HG02943 (cell line): ENCODE results near the gene PDE7B.

Source experiments
- ATAC-seq: cut with Tn5 transposase; IDR thresholded peaks from one replicate; pipeline ENCODE4 v1.9.1; 2021; ENCODE audit warnings: mild to moderate bottlenecking, low read depth, moderate library complexity; ENCODE audit not compliant: unreplicated experiment

Gene PDE7B

DNA sequence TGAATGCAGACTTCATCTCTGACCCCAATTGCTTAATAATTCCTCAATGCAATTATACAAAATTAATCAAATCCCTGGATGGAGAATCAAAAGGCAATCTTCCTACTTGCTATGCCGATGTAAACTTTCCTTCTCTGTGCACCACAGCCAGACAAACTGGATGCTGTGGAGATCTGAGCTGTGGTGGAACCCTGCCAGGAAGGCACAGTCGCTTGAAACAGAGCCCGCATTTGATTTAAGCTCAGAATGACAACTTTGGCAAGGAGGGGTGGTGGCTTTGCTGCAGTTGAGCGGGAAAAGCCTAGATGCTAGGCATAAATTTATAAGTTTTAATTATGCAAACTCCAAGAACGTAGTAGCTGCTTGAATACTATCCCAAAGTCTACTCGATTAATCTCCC, 207.8 kb downstream of the PDE7B start:
- no peak for ATAC-seq

GRCh38 chr6:136060052-136060451, 208.6 kb downstream of the PDE7B start:
- no peak for ATAC-seq

DNA sequence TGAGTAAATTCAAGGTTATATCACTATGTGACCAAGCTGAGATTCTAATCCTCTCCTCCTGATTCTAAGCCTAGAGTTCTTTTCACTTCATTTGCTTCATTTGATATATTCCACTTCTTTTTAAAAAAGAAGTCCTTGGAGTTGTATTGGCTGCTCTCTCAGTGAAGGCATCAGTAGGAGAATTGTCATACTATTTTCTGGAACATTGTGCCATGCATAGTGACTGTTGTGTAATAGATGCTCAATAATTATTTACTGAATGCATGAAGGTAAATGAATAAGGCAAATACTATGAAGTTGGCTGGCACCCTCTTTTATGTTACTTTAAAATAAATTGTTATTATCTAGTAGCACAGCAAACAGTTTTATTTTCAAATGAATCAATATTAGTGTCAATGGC, 209.3 kb downstream of the PDE7B start:
- ATAC-seq, result no peak

DNA sequence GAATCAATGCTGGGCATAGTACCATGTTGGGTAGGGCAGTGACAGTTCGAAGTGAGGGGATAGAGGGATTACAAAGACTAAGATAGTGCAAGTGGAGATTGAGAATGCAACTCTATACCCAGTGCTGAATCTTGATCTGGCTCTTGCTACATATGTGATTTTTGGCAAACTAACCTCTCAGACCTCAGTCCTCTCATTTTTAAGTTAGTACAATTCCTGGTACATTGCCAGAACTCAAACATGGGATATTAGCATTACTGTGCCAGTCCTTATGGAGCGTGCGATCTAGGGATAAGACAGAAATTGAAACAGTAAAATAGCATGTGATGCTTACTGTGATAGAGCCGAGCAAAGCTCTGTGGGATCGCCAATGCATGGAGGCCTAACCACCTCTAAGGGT, 210.2 kb downstream of the PDE7B start:
- ATAC-seq, result no peak

- no peak for ATAC-seq
These were observed 211.6 kb downstream of the PDE7B start for GRCh38 chr6:136063096-136063495.

DNA sequence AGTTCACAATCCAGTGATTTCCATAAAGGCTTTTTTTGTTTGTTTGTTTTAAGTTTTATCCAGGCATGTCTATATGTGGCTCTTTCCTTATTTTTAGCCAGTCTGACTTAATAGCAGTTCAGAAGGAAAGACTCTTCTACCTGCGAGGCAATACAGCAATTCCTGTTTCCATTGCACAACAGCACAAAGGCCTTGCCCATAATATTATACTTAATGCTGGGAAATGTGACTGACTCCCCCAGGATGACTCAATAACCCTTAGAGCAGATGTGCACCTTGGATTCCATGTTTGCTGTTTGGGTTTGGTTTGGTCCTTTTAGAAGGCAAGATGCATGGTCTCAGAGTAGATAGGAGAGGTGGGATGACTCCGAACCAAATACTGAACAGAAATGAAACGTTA, 214.5 kb downstream of the PDE7B start:
- ATAC-seq, result no peak

GRCh38 chr6:136067731-136068341, 216.3 kb downstream of the PDE7B start:
- no peak for ATAC-seq

DNA sequence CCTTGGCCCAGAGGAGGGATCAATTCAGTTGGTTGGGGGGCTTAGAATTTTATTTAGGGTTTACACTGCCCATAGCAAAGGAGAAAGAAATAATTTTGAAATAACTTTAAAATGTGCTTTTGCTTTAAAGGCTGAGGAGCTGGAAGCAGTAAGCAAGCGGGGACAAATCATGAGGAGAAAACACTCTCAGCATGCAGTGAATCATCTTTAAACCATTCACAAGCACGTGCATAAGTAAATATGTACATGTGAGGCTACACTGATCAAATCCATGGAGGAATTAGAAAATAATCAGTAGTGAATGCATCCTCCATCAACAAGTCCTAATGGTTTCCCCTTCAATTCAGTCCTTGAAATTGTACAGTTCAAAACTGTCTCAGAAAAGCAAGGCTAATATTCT, 217.6 kb downstream of the PDE7B start:
- no peak for ATAC-seq

GRCh38 chr6:136070815-136071214, 219.3 kb downstream of the PDE7B start:
- ATAC-seq, result no peak

- no peak for ATAC-seq
These were observed 221.2 kb downstream of the PDE7B start for GRCh38 chr6:136072691-136073090.

DNA sequence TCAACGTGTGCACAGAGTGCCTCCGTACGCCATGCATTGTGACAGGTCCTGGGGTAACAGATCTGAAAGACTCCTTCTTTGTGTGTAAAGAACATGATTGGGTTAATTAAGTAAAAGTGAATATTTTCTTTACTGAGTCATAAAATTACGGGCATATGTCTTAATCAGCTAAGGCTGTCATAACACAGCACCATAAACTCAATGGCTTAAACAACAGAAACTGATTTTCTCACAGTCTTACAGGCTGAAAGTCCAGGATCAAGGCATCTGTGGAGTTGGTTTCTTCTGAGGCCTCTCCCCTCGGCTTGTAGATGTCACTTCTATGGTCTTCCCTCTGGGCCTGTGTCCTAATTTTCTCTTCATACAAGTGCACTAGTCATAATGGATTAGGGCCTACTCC, 221.7 kb downstream of the PDE7B start:
- no peak for ATAC-seq

- no peak for ATAC-seq
These were observed 225.0 kb downstream of the PDE7B start for GRCh38 chr6:136076496-136076895.

DNA sequence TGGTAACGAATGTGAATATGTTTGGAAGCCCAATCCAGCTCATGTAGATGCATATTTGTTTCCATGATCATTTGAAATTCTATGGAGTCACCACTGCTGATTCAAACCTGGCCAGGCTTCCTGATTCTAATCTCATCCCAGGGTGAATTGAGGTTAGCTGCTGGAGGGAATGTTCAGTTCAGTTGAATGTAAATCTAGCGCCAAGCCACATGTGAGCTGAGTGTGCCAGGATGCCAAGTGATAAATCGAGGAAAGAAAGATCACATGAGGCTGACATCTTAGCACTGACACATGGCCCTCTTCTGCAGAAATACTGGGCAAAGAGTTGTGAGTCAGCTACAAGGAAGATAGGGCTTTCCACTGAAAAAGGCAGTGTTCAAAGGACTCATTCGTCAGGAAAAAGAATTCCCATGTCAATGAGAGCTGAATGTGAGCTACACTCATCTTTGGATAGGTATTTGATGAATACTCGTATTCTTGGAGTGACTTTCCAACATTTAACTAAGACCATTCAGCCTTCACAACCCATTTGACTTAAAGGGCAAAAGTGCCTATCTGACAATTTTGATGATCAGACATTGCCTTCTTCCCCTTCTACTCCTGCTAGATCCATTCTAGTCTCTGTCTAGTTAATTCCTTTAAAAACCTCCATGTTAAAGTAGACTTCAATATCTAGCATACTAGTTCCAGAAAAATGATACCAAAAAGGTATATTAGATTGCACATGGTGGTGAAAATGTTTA, 226.5 kb downstream of the PDE7B start:
- no peak for ATAC-seq

DNA sequence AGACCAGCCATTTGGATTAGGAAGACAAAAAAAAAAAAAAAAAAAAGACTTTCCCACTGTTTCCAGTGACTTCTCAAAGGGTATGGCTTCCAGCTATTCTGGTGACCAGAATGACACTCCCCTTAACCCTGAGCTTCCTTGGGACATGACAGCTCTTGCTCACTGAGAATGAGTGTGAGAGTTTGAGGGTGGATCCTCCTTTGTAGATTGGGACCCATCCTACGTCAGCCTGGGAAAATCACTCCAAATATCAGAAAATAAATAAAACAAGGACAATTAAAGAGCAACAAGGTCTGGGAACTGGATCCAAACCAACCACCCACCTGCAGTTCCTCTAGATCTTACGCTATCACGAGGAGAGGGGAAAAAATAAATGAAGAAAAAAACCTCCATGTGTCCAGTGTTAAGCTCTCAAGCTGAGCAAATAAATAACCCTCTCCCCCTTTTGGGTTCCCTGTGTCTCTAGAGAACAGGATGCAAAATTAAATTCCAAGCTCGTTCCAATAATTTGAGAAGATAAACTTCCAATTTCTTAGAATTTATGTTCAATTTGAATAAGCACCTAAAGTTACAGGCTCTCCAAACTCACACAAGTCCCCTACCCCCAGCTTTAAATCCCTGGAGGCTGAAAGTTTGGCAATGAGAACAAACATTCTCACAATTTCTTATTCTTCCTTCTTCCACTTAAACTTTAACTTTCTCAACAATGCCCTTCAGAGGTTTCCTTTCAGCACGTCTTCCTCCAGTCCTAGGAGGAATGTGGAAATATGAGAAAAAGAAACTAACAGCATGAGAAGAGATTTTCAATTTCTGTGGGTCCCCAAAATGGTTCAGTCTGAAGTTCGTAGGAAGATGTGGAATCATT, 228.4 kb downstream of the PDE7B start:
- ATAC-seq, result no peak

GRCh38 chr6:136083540-136083939, 232.0 kb downstream of the PDE7B start:
- no peak for ATAC-seq

DNA sequence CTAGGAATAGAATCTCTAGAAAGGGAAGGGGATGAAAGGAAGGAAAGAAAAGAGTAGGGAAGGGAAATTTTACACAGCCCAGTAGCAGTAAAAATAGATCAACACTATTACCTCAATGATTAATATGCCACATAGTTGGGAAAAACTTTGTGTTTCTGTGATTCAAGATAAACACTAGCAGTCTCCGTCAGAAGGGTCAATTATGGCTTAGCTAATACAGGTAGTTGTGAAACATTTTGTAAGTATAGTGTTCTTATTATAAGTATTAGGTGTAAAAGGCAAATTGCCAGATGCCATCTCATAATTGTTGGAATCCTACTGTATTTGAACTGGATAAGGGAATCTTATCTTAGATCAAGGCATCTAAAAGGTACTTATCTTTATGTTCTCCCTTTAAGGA, 232.9 kb downstream of the PDE7B start:
- ATAC-seq, result no peak

- ATAC-seq, result no peak
These were observed 234.0 kb downstream of the PDE7B start for GRCh38 chr6:136085370-136086115.

- ATAC-seq, result no peak
These were observed 235.2 kb downstream of the PDE7B start for GRCh38 chr6:136086686-136087085.

- ATAC-seq, result no peak
These were observed 236.5 kb downstream of the PDE7B start for GRCh38 chr6:136087986-136088385.

DNA sequence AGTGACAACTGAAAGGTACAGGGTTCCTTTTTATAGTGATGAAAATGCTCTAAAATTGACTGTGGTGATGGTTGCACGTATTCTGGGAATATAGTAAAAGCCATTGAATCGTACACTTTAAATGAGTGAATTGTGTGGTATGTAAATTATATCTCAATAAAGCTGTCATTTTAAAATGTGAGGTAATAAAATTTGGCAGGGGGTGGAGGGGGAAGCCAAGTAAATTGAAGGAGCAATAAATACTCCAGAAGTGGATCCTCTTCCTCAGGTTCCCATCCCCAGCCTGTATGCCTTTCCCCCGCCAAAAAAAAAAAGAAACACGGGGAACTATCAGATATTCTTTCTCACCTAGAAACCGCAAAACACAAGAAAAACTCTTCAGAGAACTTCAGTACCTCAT, 237.2 kb downstream of the PDE7B start:
- ATAC-seq, result no peak

DNA sequence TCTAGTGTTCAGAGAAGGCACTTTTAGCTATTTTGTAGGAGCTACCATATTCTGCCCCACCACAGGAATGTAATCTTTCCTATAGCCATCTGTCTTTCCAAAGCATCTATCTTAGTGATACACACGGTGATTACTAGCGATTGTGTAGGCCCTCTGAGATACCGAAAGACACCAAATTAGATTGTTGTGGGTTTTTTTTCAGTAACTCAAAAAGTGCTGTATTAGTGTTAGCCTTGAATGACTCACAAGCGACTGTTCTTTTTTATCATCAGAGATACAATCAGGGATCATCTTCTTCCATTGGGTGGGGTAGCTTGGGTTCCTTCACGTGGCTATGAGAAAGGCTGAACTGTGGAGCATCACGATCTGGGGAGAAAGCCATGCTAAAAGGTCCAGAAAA, 238.4 kb downstream of the PDE7B start:
- no peak for ATAC-seq
